ENCODE data around the gene SCYGR7.

SCYGR7 gene

GRCh38 chr2:227759411-227760118 is 31.4 kb downstream of the SCYGR7 start:
- DNase-seq, result no peak

GRCh38 chr2:227761740-227762476 is 33.8 kb downstream of the SCYGR7 start:
- DNase-seq, result no peak

- no peak for DNase-seq
Measured at GRCh38 chr2:227765788-227766372, 37.7 kb downstream of the SCYGR7 start.

GRCh38 chr2:227766373-227766883 is 38.3 kb downstream of the SCYGR7 start:
- DNase-seq, result peak; percentile 57

- DNase-seq, result no peak
Measured at GRCh38 chr2:227767830-227768229, 39.7 kb downstream of the SCYGR7 start.

GRCh38 chr2:227772197-227772661 is 44.1 kb downstream of the SCYGR7 start:
- no peak for DNase-seq

GRCh38 chr2:227772932-227773331 is 44.8 kb downstream of the SCYGR7 start:
- no peak for DNase-seq

- DNase-seq, result peak; percentile 35
Measured at GRCh38 chr2:227774011-227774624, 46.0 kb downstream of the SCYGR7 start.

GRCh38 chr2:227774895-227775842 is 47.0 kb downstream of the SCYGR7 start:
- no peak for DNase-seq
